ENCODE results near the gene RUFY3.

Gene RUFY3

GRCh38 chr4:70842761-70843435 lies 121.1 kb downstream of the RUFY3 start:
- DNase-seq: no peak

- no peak for DNase-seq
Observed at GRCh38 chr4:70844180-70844579, 122.4 kb downstream of the RUFY3 start.

GRCh38 chr4:70849291-70849690 lies 127.5 kb downstream of the RUFY3 start:
- no peak for DNase-seq

DNA sequence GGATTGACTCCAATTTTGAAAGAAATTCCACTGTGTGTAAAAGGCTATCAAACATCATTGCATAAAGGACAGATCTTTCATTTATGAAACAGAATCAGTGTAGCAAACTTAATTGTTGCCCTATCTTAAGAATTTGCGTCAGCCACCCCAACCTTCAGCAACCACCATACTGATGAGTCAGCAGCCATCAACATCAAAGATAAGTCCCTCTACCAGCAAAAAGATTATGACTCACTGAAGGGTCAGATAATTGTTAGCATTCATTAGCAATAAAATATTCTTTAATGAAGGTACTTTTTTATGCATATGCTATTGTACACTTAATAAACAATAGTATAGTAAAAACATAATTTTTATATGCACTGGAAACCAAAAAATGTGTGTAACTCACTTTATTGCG lies 133.7 kb downstream of the RUFY3 start:
- no peak for DNase-seq
